Measurements from ENCODE around the gene MAP3K6.

MAP3K6 gene

DNA sequence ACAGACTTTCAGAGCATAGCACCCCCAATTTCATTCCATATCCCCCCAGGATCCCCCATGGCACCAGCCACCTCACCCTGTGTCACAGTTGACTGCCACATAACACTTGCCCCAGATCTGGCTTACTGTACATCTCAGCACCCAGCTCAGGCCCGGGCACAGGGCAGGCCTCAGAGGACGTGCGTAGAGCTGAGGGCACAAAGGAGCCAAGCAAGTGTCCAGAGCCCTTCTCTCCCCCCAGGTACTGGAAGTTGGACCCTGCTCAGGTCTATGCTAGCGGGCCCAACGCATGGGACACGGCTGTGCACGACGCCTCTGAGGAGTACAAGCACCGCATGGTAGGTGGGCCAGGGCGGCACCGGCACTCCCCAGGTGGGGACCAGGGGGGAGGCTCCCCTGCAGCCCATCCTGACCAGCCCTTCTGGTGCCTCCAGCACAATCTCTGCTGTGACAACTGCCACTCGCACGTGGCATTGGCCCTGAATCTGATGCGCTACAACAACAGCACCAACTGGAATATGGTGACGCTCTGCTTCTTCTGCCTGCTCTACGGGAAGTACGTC lies 33.0 kb downstream of the MAP3K6 start:
- DNase-seq: no peak

DNA sequence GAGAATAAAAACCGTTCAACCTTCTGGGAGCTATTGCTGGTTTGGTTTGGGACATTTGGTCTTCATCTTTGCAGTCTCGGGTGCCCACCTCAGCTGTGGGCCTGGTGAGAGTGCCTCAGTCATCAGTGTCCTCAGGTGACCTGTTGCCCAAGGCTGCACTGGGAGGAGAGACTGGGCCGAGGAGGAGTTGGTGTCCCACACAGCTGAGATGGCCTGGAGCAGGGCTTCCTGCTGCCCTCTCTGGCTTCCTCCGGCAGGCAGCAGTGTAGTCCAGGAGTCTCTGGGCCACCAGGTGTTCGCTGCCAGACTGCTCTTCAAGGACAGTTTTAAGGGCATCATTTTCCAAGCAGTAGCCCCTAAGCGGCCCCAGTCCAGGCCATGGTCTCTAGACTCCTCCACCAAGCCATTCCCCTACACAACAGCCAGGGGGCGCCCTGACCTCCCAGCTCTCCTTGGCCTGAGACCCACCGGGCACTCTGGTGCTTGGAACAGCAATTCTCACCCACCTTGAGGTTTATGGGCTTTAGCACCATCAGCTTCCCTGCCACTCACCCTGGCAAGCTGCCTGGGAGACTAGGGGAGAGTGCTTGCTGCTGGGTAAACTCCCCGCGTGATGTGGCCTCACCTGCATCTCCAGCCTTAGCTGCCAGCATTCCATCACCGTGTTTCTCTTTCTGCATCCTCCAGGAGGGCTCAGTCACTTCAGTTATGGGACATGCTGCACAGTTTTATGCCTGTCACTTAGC lies 34.1 kb downstream of the MAP3K6 start:
- peak; percentile 75 for DNase-seq

DNA sequence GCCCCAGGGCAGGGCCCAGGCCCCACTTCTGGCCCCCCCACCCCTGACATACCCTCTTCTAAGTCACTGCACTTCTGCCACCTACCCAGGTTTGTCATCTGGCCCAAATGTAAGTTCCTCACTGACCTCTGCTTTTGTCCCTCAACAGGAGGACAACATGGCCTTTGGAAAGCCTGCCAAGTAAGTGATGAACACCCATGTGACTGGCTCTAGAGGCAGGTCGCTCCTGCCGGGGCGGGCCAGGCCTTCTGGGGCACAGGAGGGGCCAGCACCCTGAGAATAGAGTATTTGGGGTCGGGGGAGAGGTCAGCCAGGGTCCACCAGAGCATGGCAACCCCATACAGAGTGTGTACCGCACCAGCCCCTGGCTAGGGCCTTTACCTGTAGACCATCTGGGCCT lies 34.8 kb downstream of the MAP3K6 start:
- DNase-seq: no peak

DNA sequence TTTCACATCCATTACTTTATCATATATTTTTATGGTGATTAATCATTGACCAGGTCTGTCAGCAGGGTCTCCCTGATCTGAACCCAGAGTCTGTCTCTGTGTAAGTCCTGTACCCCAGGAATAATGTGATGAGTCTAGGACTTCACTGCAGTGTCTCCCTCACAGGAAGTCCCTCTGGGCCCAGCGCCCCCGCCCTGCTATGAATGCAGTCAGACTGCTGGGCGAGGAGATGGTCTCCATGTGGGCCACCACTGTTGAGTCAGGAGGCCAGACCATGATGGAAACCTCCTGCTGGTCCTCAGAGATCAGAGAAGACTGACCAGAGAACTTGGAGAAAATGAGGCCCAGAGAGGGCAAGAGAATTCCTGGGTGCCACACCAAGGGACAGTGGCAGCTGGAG lies 35.3 kb downstream of the MAP3K6 start:
- no peak for DNase-seq

DNA sequence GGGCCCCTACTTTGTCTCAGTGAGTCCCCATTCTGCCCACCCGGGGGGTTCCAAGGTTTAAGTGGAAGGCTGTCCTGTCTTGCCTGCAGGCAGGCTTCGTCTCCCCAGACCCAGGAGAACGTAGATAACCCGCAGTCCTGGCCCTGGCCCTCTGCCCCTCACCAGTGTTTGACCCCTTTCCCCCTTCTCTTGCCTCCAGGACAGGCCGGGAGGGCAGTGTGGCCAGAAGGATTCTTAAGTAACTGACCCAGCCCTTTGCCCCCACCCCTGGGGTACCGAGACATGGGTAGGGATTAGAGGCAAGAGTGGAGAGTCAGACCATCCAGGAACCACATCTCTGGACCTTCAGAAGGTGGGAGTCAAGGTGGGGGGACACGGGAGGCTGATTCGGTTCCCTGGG lies 36.0 kb downstream of the MAP3K6 start:
- no peak for DNase-seq

DNA sequence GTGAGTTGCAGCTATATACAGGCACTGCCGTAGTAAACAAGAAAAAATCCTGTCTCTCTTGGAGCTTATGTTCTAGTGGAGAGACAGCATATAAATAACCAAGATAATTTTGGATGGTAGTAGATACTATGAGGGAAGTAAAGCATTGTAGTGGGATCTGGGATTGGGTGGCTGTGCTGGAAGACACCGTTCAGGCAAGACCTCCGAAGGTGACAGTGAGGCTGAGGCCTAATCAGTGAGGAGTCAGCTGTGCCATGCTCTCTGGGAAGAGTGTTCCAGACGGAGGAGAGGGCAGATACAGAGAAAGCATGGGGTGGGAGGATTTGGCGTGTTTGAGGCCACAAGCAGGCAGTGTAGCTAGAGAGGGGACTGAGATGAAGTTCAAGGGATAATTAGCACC lies 38.8 kb downstream of the MAP3K6 start:
- no peak for DNase-seq

DNA sequence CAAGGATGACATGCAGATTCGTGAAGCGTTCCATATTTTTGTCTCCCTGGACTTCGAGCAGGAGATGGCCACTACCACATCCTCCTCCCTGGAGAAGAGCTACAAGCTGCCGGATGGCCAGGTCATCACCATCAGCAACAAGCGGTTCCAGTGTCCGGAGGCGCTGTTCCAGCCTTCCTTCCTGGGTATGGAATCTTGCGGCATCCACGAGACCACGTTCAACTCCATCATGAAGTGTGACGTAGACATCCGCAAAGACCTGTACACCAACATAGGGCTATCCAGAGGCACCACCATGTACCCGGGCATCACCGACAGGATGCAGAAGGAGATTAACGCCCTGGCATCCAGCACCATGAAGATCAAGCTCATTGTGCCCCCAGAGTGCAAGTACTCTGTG lies 41.5 kb downstream of the MAP3K6 start:
- no peak for DNase-seq

DNA sequence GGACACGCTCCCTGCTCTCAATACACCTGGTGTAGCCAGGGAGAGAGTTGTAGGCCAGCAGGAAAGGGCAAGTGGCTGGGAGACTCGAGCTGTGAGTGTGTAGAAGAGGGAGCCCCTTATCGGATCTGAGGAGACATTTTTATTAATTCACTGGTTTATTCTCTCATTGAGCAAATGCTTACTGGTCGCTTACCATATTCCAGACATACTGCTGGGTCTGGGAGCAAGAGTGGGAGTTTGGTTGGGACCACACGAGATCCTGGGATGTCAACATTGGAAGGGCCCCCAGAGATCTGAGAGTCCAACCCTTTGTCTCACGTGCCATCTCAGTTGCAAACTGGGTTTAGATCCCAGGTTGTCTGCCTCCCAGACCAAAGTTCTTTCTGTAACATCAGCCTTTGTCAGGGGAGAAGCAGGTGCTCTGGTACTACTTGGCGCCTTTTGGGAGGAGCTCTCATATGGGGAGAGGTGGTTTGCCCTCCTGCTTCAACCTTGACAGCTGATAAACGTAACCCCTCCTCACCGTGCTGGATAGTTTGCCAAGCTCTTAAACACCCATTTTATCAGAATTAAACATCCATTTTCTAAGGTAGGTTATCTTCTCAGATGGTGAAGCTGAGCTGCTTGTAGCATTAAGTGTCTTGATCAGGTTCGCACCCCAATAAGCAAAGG lies 44.1 kb downstream of the MAP3K6 start:
- DNase-seq: no peak

DNA sequence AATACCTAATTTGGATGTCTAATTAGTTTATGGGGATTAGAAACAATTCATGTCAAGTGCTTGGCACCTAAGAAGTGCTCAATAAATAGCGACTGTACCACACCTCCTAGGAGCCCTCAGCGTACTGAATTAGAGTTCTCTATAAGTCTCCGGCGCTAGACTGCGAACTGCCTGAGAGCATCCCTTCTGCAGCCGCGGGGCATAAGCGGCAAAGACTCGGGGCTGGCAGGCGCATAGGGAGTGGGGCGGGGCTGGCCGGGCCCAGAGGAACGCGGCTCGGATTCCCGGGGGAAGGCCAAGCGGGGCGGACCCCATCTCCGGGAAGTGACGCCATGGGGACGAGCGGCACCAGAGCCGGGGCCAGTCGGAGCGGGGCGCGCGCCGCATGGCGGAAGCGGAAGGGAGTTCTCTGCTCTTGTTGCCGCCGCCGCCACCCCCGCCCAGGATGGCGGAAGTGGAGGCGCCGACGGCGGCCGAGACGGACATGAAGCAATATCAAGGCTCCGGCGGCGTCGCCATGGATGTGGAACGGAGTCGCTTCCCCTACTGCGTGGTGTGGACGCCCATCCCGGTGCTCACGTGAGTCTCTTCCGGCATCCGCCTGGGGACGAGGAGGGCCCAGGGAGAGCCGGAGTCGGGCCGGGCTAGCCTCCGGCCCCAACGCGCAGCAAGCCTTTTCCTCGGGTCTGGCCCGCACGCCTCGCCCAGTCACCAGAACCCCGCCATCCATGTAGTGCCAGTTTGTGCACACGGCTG lies 44.8 kb downstream of the MAP3K6 start, which contains the start of gene TMEM222:
TSS of gene TMEM222 (plus strand) at position 351 of the 756 bp plus-strand sequence. CDS start at position 386, 35 bp downstream.
- peak; percentile 98 for DNase-seq

DNA sequence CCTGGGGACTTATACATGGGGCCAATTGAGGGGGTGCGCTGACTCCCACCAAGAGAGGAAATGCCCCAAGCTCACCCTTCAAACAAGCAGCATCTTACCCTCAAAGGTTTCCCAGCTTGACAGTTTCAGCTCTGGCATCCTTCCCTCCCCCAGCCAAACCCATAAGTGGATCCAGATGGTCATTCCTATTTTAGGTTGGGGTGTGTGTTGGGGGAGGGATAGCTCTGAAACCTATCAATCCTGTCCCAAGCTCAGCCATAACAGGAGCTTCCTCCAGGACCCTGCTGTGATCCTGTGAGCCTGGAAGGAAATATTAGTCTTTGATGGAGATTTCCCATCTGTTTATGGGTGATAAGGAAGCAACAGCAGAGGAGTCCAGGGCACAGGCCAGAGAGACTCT lies 48.2 kb downstream of the MAP3K6 start:
- no peak for DNase-seq

DNA sequence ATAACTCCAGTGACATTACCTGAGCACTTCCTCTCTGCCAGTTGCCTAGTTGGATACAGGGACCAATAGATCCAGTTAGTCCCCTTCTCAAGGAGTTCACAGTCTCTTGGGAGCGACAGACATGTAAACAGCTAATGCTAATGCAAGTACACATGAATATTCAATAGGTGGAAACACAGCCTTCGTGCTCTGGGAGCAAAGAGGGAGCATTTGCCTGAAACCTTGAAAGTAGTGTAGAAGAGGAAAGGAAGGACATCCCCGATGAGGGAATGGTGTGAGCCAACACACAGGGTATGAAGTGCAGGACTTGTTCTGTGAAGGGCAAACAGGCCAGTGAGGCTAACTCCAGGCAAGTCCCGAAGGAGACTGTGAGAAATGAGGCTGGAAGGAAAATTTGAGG lies 48.6 kb downstream of the MAP3K6 start:
- DNase-seq: no peak

DNA sequence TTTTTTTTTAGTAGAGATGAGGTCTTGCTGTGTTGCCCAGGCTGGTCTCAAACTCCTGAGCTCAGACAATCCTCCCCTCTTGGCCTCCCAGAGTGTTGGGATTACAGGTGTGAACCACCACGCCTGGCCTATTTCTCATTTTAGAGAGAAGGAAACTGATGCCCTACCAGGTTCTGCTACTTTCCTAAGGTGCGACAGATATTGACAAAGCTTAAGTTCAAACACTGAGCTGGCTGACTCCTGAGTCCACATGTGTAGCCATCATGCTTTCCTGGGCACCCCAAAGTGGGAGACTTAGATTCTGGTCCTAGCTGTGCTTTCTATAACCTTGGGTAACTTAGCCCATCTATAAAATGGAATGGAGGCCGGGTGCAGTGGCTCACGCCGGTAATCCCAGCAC lies 49.9 kb downstream of the MAP3K6 start:
- no peak for DNase-seq

DNA sequence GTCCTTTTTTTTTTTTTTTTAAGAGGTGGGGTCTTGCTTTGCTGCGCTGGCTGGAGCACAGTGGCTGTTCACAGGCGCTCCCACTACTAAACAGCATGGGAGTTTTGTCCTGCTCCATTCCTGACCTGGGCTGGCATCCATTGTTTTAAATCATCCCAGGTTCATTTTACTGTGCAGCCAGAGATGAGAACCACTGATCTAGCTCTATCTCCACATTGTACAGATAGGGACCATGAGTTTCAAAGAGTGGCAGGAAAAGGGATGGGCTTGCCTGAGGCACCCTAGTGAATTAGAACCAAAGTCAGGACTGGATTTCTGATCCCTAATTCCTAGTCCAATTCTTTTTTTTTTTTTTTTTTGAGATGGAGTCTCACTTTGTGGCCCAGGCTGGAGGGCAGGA lies 52.0 kb downstream of the MAP3K6 start:
- no peak for DNase-seq

DNA sequence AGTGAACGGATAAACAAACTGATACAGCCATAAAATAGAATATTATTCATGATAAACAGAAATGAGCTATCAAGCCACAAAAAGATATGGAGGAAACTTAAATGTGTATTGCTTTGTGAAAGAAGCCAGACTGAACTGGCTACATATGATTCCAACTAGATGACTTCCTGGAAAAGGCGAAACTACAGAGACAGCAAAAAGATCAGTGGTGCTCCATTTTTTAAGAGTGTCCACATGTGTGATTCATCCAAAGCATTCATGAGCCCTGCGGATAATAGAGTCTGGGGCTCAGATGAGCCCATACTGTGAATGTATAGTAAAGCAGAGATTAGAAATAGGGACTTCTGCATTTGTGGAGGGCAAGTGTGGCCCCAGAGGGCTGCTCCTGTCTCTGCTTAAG lies 52.6 kb downstream of the MAP3K6 start:
- DNase-seq: no peak

DNA sequence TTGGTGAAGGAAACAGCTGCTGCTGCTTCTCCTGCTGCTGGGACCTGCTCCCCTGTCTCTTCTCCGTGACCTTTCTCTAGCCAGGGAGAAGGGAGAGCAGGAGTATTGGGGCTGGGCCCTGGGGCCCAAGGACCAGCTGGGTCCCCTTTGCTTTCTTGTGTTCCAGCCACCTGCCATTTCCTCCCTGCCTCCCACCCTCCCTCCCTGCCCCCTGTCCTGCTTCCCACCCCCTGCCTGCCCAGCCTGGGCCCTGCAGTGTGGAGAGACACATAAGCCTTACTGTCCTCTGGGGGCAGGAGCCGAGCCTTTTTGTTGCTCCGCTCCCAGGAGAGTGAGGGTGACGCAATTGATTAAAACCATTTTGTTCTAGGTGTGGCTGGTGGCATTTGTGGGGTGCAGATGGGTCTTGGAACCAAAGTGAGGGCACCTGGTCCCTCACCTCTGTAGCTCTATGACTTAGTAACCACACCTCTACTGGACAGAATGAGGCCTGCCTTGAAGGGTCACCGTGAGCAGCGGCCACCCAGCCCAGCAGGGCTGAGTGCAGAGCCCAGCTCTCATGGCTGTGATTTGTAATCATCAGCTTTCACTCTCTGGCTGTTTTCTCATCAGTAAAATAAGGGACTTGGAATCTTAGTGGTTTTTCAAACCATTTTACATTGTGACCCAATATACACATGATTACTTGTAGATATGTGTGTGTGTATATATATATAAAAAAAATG lies 58.7 kb downstream of the MAP3K6 start:
- no peak for DNase-seq

DNA sequence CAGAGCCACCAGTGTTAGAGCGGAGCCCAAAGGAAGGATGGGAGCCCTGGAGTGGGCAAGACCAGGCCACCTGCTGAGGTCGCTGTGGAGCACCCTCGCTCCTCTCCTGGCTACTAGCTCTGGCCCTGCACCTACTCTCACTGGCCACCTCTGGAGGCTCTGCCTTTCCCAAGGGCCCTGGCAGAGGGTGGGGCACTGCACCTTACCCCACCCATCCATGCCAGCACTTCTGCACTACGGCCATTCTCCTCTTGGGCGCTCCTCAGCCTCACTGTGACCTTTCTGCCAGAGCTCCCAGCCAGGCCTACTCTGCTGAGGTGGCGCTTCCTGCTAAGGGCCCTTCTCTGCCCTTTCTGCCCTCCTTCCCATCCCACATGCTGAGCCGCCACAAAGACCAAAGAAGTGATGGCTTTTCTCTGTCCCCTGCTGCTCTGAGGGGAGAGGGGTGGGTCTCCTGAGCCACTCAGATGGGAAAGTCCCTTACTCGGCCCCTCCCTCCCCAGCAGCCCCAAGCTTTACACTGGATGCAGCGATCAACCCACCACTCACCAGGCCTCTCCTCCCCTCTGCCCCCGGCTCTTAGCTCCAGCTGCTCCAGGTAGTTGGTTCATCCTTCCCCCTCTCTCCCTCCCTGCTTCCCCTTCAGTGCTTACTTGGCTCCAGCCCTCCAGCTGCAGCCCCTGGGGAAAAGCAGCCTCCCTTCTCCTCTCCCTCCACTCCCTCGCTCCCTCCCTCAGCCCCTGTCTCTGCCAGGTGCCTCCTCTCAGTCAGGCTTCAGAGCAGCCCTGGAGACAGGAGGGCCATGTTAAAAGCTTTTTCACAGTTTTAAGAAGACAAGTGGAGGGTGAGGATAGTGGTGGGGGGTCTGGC lies 59.6 kb downstream of the MAP3K6 start:
- DNase-seq: no peak

DNA sequence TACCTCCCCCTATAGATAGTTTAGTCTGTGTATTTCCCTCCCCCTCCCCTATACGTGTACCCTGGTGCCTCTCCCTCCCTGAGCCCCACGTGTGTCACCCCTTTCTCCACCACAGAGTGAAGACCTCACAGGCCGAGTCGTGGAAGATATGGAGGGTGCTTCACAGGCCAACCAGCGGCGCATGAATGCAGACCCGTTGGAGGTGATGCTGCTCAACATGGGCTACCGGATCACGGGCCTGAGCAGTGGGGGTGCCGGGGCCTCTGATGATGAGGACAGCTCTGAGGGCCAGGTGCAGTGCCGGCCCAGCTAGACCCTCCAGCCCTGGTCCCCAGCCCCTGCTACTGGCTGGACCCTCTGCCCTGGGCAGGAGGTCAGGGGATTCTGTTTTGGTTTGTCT lies 60.7 kb downstream of the MAP3K6 start:
- DNase-seq: no peak
